SK-N-MC (cell line): ENCODE results near the gene SCNN1A.

Experiments
- DNase-seq: peaks from one replicate; pipeline ENCODE4 v3.0.0-alpha.2; 2011; ENCODE audit warnings: low read depth, low spot score
- H3K27ac ChIP-seq: fragments of 200-600 bp; sonication (generic); 2 replicates; pipeline ENCODE4 v1.5.1; 2016; ENCODE audit warnings: mixed run types
- H3K36me3 ChIP-seq: fragments of 200-600 bp; sonication (generic); 2 replicates; pipeline ENCODE4 v1.6.1; 2017; ENCODE audit warnings: antibody characterized with exemption, low read length, mixed read lengths; ENCODE audit not compliant: insufficient read depth
- H3K4me3 ChIP-seq: fragments of 200-600 bp; sonication (generic); 2 replicates; pipeline ENCODE4 v1.5.1; 2016
- H3K9ac ChIP-seq: fragments of 200-600 bp; sonication (generic); 2 replicates; pipeline ENCODE4 v1.8.0; 2017; ENCODE audit warnings: mixed run types, mixed read lengths; ENCODE audit not compliant: insufficient read length
- H3K9me3 ChIP-seq: fragments of 200-600 bp; sonication (generic); 2 replicates; pipeline ENCODE4 v1.6.1; 2017; ENCODE audit warnings: low read depth, mild to moderate bottlenecking, antibody characterized with exemption, low read length, moderate library complexity, mixed read lengths
- EZH2 ChIP-seq: fragments of 200-600 bp; sonication (generic); IDR thresholded peaks from one replicate; pipeline ENCODE4 v1.6.1; 2017; ENCODE audit warnings: antibody characterized with exemption
- FOXP2 ChIP-seq: optimal IDR thresholded peaks from 2 replicates; pipeline ENCODE3; 2011; ENCODE audit warnings: mild to moderate bottlenecking, moderate library complexity; ENCODE audit not compliant: insufficient read depth; ENCODE audit errors: extremely low read length, control extremely low read depth
- POLR2AphosphoS5 ChIP-seq: IDR thresholded peaks from 2 replicates; pipeline ENCODE4 v1.6.1; 2012; ENCODE audit warnings: mild to moderate bottlenecking, low read depth, low read length, borderline replicate concordance

Gene SCNN1A

GRCh38 chr12:6324936-6325750 lies 50.2 kb downstream of the SCNN1A start:
- Histone ChIP-seq H3K36me3 (peaks cover 12% of the 10 kb centered on the region; the same call in 1 of the 2 replicates), H3K4me3 (no peak overlapping the region), H3K9me3 (no peaks in the 10 kb centered on the region), H3K9ac (no peak overlapping the region), H3K27ac (no peak overlapping the region; the same call in 1 of the 2 replicates)
- no peak for TF ChIP-seq POLR2AphosphoS5
- no peak for TF ChIP-seq FOXP2
- no peak for TF ChIP-seq EZH2
- DNase-seq, result no peak

DNA sequence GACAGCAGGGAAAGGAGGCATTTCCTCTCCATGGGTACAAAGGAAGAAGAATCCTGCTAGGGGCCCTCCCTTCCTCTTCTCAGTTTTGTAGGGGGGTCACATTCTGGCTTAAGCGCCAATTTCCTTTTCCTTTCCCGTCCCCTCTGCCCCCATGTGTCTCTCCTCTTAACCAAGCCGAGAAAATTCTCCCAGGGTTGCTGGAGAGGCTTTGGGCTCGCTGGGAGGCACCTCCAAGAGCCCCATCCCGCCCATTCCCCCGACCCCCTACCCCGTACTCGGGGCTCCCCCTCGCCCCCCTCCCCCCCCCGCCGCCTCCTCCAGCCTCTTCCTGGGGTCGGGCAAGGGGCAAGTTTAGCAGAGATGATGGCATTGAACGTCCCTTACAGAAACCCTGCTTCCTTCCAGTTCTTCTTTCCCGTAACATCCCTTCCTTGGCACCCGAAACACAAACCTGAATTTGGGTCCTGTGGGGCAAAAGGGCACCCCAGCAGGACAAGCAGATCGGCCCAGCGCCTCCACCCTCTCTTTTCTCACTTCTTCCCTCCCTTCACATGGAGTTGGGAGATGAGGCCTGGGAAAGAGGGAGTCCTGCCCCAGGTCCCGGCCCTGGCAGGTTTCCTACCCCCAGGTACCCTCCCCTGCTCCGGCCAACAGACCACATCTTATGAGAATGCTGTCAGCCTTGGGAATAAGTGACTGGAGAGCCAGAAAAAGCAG lies 51.2 kb downstream of the SCNN1A start:
- H3K9ac ChIP-seq, result peak overlapping the region; percentile 24
- peaks cover 3% of the 10 kb centered on the region; the same call in 1 of the 2 replicates for H3K36me3 ChIP-seq
- no peak for TF ChIP-seq EZH2
- TF ChIP-seq FOXP2, result no peak
- TF ChIP-seq POLR2AphosphoS5, result no peak
- DNase-seq, result no peak
- H3K9me3 ChIP-seq, result no peaks in the 10 kb centered on the region
- peak overlapping the region; percentile 91 for H3K27ac ChIP-seq
- peak overlapping the region; percentile 61 for H3K4me3 ChIP-seq

DNA sequence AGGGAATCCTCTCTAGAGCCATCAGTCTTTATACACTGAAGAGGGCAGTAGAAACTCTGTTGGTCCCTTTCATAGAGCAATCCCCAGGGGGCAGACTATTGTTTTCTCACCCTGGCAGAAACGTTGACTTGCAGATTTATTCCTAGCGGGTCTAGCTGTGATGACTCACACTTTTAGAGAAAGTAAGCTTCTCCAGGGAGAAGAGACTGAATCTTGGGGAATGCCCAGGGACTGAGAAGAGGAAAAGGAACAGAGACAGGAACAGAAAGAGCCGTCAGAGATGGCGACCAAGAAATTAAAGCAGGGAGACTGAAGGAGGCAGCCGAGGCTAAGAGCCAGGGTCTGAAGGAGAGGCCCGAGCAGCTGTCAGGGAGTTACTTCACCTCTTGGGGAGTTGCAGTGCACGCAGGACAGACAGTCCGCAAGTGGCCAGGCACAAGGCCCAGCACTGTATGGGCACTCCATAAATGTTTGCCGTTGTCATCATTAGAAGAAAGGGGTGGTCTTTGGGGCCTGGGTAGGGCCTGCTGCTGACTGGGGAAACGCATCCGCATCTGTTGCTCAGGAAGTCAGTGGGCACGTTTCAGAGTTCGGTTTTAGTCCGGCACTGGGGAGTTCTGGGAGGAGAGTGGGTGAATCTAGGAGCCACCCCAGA lies 51.9 kb downstream of the SCNN1A start:
- H3K27ac ChIP-seq, result peak overlapping the region; percentile 91
- peaks cover under 1% of the 10 kb centered on the region; the same call in 1 of the 2 replicates for H3K36me3 ChIP-seq
- H3K4me3 ChIP-seq, result peak overlapping the region; percentile 61
- TF ChIP-seq POLR2AphosphoS5 (no peak), FOXP2 (no peak), EZH2 (no peak)
- peak overlapping the region; percentile 24 for H3K9ac ChIP-seq
- H3K9me3 ChIP-seq, result no peaks in the 10 kb centered on the region
- DNase-seq, result peak; percentile 51

DNA sequence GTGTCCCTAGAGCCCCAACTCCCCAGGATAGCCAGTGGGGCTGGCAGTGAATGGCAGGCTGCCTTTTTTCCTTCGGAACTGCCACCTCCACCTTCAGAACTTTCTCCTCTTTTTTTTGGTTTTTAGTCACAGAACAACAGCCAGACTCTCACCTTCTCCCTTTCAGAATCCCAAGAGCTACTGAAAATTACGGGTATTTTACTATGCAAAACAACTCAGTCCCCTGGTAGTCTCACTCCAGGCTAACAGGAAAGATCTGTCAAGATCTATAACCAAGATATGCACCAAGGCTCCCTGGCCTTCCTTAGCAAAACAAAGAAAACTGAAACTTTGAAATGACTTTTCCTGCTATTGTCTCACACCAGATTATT lies 52.4 kb downstream of the SCNN1A start:
- DNase-seq, result no peak
- Histone ChIP-seq H3K4me3 (peak overlapping the region; percentile 61), H3K27ac (peak overlapping the region; percentile 91), H3K36me3 (no peaks in the 10 kb centered on the region), H3K9ac (peak overlapping the region; percentile 24), H3K9me3 (no peaks in the 10 kb centered on the region)
- TF ChIP-seq POLR2AphosphoS5 (no peak), FOXP2 (no peak), EZH2 (no peak)

- DNase-seq, result no peak
- Histone ChIP-seq H3K27ac (peak overlapping the region; percentile 81), H3K9me3 (no peaks in the 10 kb centered on the region), H3K4me3 (no peak overlapping the region), H3K9ac (no peak overlapping the region), H3K36me3 (no peaks in the 10 kb centered on the region)
- TF ChIP-seq POLR2AphosphoS5 (no peak), FOXP2 (no peak), EZH2 (no peak)
Observed at GRCh38 chr12:6322352-6322751, 53.0 kb downstream of the SCNN1A start.

DNA sequence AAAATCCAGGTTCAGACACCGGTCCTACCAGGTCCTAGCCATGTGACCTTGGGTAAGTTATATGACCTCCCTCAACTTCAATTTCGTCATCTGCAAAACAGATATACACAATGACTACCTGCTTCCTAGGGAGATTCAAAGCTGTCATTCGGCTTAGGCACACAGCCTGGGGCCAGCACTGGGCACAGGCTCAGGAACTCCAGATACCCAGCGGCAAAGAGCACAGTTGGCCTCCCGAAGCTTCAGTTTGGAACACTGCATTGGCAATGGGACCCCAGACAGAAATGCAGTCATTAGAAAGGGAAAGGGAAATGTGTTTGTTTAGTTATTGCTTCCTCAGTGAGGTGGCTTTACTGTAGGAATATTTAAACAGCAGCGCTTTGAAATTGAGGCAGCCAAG lies 53.5 kb downstream of the SCNN1A start:
- TF ChIP-seq POLR2AphosphoS5 (no peak), FOXP2 (no peak), EZH2 (no peak)
- peak overlapping the region; percentile 81 for H3K27ac ChIP-seq
- no peaks in the 10 kb centered on the region for H3K9me3 ChIP-seq
- no peaks in the 10 kb centered on the region for H3K36me3 ChIP-seq
- no peak overlapping the region for H3K9ac ChIP-seq
- no peak overlapping the region for H3K4me3 ChIP-seq
- DNase-seq, result no peak

GRCh38 chr12:6319446-6319845 lies 55.9 kb downstream of the SCNN1A start:
- H3K4me3 ChIP-seq, result no peak overlapping the region
- DNase-seq, result no peak
- no peaks in the 10 kb centered on the region for H3K36me3 ChIP-seq
- H3K27ac ChIP-seq, result no peak overlapping the region
- no peaks in the 10 kb centered on the region for H3K9me3 ChIP-seq
- TF ChIP-seq POLR2AphosphoS5 (no peak), FOXP2 (no peak), EZH2 (no peak)
- no peak overlapping the region for H3K9ac ChIP-seq

- Histone ChIP-seq H3K9ac (no peak overlapping the region), H3K36me3 (no peaks in the 10 kb centered on the region)
Observed at GRCh38 chr12:6318440-6318879, 56.9 kb downstream of the SCNN1A start.

More at GRCh38 chr12:6318440-6318879, 56.9 kb downstream of the SCNN1A start:
- no peak for DNase-seq
- Histone ChIP-seq H3K9me3 (no peaks in the 10 kb centered on the region), H3K27ac (no peak overlapping the region), H3K4me3 (no peak overlapping the region)
- no peak for TF ChIP-seq EZH2
- no peak for TF ChIP-seq POLR2AphosphoS5
- no peak for TF ChIP-seq FOXP2
